HG03060 (cell line): ENCODE data around the gene ARHGAP4.

ENCODE experiments used
- ATAC-seq: cut with Tn5 transposase; IDR thresholded peaks from one replicate; pipeline ENCODE4 v1.9.1; 2021; ENCODE audit warnings: low read depth, moderate number of reproducible peaks; ENCODE audit not compliant: unreplicated experiment

ARHGAP4 gene

GRCh38 chrX:153928846-153929245, 2.8 kb upstream of the ARHGAP4 start:
- no peak for ATAC-seq

- peak; percentile 62 for ATAC-seq
Measured at GRCh38 chrX:153927922-153928760, 2.1 kb upstream of the ARHGAP4 start.

GRCh38 chrX:153927672-153927921, 1.5 kb upstream of the ARHGAP4 start:
- ATAC-seq: no peak

GRCh38 chrX:153926858-153927671, 1.0 kb upstream of the ARHGAP4 start:
- ATAC-seq: no peak

- ATAC-seq: no peak
Measured at GRCh38 chrX:153926552-153926857, 441 bp upstream of the ARHGAP4 start.

- ATAC-seq: no peak
Measured at GRCh38 chrX:153925387-153925738, 701 bp downstream of the ARHGAP4 start.

GRCh38 chrX:153924149-153924861, 1.8 kb downstream of the ARHGAP4 start:
- no peak for ATAC-seq

- ATAC-seq: no peak
Measured at GRCh38 chrX:153922932-153923857, 2.9 kb downstream of the ARHGAP4 start.

- no peak for ATAC-seq
Measured at GRCh38 chrX:153921511-153922446, 4.3 kb downstream of the ARHGAP4 start.

GRCh38 chrX:153921070-153921469, 5.0 kb downstream of the ARHGAP4 start:
- no peak for ATAC-seq

GRCh38 chrX:153920546-153920945, 5.5 kb downstream of the ARHGAP4 start:
- ATAC-seq: no peak

- no peak for ATAC-seq
Measured at GRCh38 chrX:153919281-153919680, 6.8 kb downstream of the ARHGAP4 start.

GRCh38 chrX:153917869-153918268, 8.2 kb downstream of the ARHGAP4 start:
- ATAC-seq: no peak

GRCh38 chrX:153913701-153914100, 12.4 kb downstream of the ARHGAP4 start:
- ATAC-seq: no peak

GRCh38 chrX:153913211-153913610, 12.9 kb downstream of the ARHGAP4 start:
- no peak for ATAC-seq

- ATAC-seq: no peak
Measured at GRCh38 chrX:153911798-153912197, 14.3 kb downstream of the ARHGAP4 start.

GRCh38 chrX:153910446-153910845, 15.6 kb downstream of the ARHGAP4 start:
- ATAC-seq: no peak

- no peak for ATAC-seq
Measured at GRCh38 chrX:153909980-153910360, 16.1 kb downstream of the ARHGAP4 start.
